Gastroesophageal sphincter (tissue), 4 donors: ENCODE results near the gene PLN. TPM values are rescaled to one million over a fixed set of nuclear protein-coding genes. Genes with fewer than 3 reads are reported as not detected.

Experiments used
- ATAC-seq: fragments of 150-250 bp; one replicate; pipeline ENCODE4 v1.9.1; 2016; ENCODE audit warnings: mild to moderate bottlenecking, moderate library complexity
- H3K27ac ChIP-seq, 4 donors: fragments of 200-600 bp; sonication (generic) in 3 of 4; 1 replicate in 3 of 4; 2 replicates in 1 of 4; pipeline ENCODE4 v1.5.1; 2016 to 2019
- H3K27me3 ChIP-seq: fragments of 200-600 bp; sonication (generic); one replicate; pipeline ENCODE4 v1.5.1; 2019
- H3K36me3 ChIP-seq, 2 donors: fragments of 200-600 bp; sonication (generic); one replicate each; pipeline ENCODE4 v1.5.1; 2019; ENCODE audit warnings: control low read depth in 1 of 2
- H3K4me1 ChIP-seq, 3 donors: fragments of 200-600 bp; sonication (generic); 1 replicate in 2 of 3; 2 replicates in 1 of 3; pipeline ENCODE4 v1.5.1; 2016 to 2019; ENCODE audit warnings: control low read depth in 2 of 3
- H3K4me3 ChIP-seq, 2 donors: fragments of 200-600 bp; sonication (generic); one replicate each; pipeline ENCODE4 v1.5.1; 2019; ENCODE audit warnings: mild to moderate bottlenecking in 1 of 2, moderate library complexity in 1 of 2
- H3K9me3 ChIP-seq, 3 donors: fragments of 200-600 bp; sonication (generic); one replicate each; pipeline ENCODE4 v1.5.1; 2017 to 2019; ENCODE audit warnings: control low read depth in 2 of 3
- EP300 ChIP-seq: sonication (generic); formaldehyde crosslinking; IDR thresholded peaks from one replicate; pipeline ENCODE4 v1.6.1; 2017; ENCODE audit warnings: antibody characterized with exemption, mild to moderate bottlenecking
- POLR2A ChIP-seq, 2 donors: fragments of 450-650 bp; IDR thresholded peaks; one replicate each; pipeline ENCODE4 v1.6.1; 2017; ENCODE audit warnings: antibody characterized with exemption in 2 of 2, mild to moderate bottlenecking in 2 of 2, moderate library complexity in 1 of 2
- POLR2AphosphoS5 ChIP-seq: sonication (generic); formaldehyde crosslinking; IDR thresholded peaks from one replicate; pipeline ENCODE4 v1.6.1; 2017; ENCODE audit warnings: antibody characterized with exemption
- WGBS, 2 donors: methylation state at CpG; one replicate each; pipeline ENCODE4 v1.1.5; 2018; ENCODE audit warnings: low coverage in 1 of 2; 5-methylcytosine and 5-hydroxymethylcytosine counted together
- total RNA-seq, 4 donors: library from RNA; depleted of rRNA; stranded (reverse); fragments of >200 nt; gene quantifications; one replicate each; pipeline ENCODE4 v1.1.0, GENCODE V29; 2016
- TF ChIP-seq, protein P1 (sequence below), 4 experiments: fragments of 200-600 bp in 2 of 4; fragments of 450-650 bp in 2 of 4; sonication (generic) in 1 of 4; IDR thresholded peaks; one replicate each; pipeline ENCODE4 v1.5.1; 2017 to 2019; ENCODE audit warnings: antibody characterized with exemption in 4 of 4, mild to moderate bottlenecking in 2 of 4, moderate library complexity in 2 of 4

PLN gene
- total RNA-seq, 4 donors from 2014 or later, result 318 to 555 (median 484) TPM

DNA sequence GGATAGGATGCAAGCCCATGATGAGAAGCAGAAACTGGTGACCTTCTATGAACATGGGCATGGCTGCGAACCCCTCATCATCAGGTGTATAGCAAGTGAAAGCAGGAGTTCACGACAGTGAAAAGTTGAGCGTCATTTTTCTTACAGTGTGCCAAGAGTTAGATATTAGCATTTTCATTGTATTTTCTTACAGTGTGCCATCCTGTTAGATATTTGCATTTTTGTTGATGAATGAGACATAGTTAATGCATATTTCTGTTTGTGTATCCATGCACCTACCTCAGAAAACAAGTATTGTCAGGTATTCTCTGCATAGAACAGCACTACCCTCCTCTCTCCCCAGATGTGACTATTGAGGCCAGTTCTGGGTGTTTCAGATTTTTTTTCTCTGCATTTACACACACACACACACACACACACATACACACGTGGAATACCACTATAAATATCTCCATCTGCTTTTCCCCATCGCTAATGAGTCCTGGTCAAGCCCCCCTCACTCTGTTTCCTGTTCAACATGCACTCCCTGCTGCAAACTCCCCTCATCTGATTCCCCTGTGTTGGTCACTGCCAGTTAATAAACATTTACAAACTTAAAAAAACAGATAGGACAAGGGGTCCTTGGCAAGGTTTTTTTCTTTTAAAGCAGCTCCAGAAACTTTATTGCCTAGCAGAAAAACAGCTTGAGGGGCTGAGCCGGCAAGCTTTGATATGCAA, 41.7 kb downstream of the PLN start:
- no peaks in the 10 kb centered on the region for H3K27me3 ChIP-seq
- no peak overlapping the region for H3K27ac ChIP-seq
- no peaks in the 10 kb centered on the region for H3K36me3 ChIP-seq
- H3K4me1 ChIP-seq, result peaks cover 0 to 22% (median 0%) of the 10 kb centered on the region in 3 donors
- ATAC-seq, result no peak
- TF ChIP-seq POLR2A (IDR thresholded peaks at IDR 0.05) (no peak), POLR2AphosphoS5 (no peak), EP300 (no peak)
- TF ChIP-seq, protein P1, sequence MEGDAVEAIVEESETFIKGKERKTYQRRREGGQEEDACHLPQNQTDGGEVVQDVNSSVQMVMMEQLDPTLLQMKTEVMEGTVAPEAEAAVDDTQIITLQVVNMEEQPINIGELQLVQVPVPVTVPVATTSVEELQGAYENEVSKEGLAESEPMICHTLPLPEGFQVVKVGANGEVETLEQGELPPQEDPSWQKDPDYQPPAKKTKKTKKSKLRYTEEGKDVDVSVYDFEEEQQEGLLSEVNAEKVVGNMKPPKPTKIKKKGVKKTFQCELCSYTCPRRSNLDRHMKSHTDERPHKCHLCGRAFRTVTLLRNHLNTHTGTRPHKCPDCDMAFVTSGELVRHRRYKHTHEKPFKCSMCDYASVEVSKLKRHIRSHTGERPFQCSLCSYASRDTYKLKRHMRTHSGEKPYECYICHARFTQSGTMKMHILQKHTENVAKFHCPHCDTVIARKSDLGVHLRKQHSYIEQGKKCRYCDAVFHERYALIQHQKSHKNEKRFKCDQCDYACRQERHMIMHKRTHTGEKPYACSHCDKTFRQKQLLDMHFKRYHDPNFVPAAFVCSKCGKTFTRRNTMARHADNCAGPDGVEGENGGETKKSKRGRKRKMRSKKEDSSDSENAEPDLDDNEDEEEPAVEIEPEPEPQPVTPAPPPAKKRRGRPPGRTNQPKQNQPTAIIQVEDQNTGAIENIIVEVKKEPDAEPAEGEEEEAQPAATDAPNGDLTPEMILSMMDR (IDR thresholded peaks at IDR 0.05), result no peak
- no peaks in the 10 kb centered on the region for H3K9me3 ChIP-seq
- H3K4me3 ChIP-seq, result no peak overlapping the region
- WGBS, 2 donors, result 50 to 66% methylated on average over 5 to 6 of the region's 6 CpGs

DNA sequence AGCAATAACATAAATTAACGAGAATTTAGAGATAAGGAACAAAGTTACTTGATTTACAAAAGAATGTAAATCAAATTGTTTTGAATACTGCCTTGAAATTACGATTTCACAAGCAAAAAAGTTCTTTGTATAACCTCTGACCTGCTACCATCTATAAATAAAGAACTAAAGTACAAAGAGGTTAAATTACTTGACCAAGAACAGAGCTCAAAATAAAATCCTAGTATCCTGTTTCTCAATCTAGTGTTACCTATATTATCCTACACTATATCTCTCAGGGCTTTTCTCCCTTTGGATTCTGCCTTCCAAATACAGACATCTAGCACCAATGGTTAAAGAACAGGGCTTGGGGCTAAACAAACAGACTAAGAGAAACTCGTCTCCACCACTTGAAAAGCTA, 43.8 kb downstream of the PLN start:
- WGBS, 2 donors, result 68 to 71% methylated on average over 3 of the region's 3 CpGs

DNA sequence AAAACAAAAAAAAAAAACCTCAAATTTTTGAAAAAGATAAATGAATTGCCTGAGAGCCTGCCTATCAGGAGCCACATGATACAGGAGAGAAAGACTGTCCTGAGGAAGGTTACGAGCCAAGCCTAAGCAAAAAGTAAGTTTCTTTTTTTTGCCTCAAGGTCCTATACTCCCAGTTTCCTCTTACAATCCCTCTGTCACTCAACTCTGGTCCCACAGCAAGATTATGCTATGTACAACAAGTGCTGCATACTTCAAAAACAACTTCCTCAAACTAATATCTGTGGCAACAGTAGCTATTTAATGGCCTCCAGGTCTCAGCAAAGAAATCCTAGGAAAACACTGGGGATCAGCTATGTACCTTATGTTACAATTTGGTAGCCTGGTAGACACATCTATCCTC, 46.8 kb downstream of the PLN start:
- peaks cover 0 to 21% (median 0%) of the 10 kb centered on the region in 3 donors for H3K4me1 ChIP-seq
- no peaks in the 10 kb centered on the region for H3K27me3 ChIP-seq
- no peak overlapping the region for H3K27ac ChIP-seq
- ATAC-seq, result no peak
- TF ChIP-seq EP300, result no peak
- no peak for TF ChIP-seq POLR2AphosphoS5
- TF ChIP-seq, protein P1 (IDR thresholded peaks at IDR 0.05), result no peak
- TF ChIP-seq POLR2A (IDR thresholded peaks at IDR 0.05), result no peak
- H3K9me3 ChIP-seq, result no peaks in the 10 kb centered on the region
- WGBS, 2 donors, result 86 to 90% methylated on average over 1 of the region's 1 CpG
- H3K36me3 ChIP-seq, result no peaks in the 10 kb centered on the region
- H3K4me3 ChIP-seq, result no peak overlapping the region

More for the DNA sequence above, 43.8 kb downstream of the PLN start:
- TF ChIP-seq POLR2A (IDR thresholded peaks at IDR 0.05) (no peak), EP300 (no peak), POLR2AphosphoS5 (no peak)
- TF ChIP-seq, protein P1 (IDR thresholded peaks at IDR 0.05), result no peak
- peaks cover 0 to 22% (median 0%) of the 10 kb centered on the region in 3 donors for H3K4me1 ChIP-seq
- ATAC-seq, result no peak
- H3K9me3 ChIP-seq, result no peaks in the 10 kb centered on the region
- no peak overlapping the region for H3K27ac ChIP-seq
- H3K4me3 ChIP-seq, result no peak overlapping the region
- no peaks in the 10 kb centered on the region for H3K36me3 ChIP-seq
- H3K27me3 ChIP-seq, result no peaks in the 10 kb centered on the region

DNA sequence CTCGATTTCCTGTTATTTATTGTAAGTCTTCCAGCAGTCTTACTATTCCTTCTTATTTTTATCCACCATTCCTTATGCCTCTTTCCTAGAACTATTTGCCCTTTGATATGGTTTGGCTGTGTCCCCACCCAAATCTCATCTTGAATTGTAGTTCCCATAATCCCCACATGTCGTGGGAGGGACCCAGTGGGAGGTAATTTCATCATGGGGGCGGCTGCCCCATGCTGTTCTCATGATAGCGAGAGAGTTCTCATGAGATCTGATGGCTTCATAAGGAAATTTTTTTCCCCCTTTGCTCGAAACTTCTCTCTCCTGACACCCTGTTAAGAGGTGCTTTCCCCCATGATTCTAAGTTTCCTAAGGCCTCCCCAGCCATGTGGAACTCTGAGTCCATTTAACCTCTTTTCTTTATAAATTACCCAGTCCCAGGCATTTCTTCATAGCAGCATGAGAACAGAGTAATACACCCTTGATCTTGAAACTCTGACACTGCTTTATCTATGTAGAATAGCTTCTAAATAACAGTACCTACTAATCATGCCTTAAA, 48.8 kb downstream of the PLN start:
- no peak for ATAC-seq
- no peaks in the 10 kb centered on the region for H3K27me3 ChIP-seq
- H3K27ac ChIP-seq, result no peak overlapping the region
- no peak overlapping the region for H3K4me3 ChIP-seq
- H3K9me3 ChIP-seq, result no peaks in the 10 kb centered on the region
- H3K36me3 ChIP-seq, result no peaks in the 10 kb centered on the region
- TF ChIP-seq POLR2AphosphoS5 (no peak), EP300 (no peak), POLR2A (IDR thresholded peaks at IDR 0.05) (no peak)
- TF ChIP-seq, protein P1 (IDR thresholded peaks at IDR 0.05), result no peak
- H3K4me1 ChIP-seq, result peaks cover 0 to 12% (median 0%) of the 10 kb centered on the region in 3 donors
- WGBS, 2 donors, result 86 to 100% methylated on average over 4 of the region's 5 CpGs

DNA sequence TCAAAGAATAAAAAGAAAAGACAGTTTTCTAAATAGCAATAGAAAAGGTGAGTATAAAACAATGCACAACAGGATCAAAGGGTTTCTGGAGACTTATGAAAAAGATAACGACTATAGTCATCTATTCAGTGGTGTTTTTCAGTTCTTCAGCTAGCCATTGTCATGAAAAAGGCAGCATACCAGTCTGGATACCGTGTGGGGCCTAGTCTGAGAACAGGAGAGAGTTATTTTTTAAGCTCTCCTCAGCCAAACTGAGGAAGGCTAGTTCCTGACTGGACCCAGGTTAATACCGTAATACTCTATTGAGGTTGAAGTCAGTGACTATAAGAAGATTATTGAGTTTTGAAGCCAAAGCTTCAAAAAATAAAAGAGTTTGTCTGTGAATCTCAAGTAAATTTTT, 49.5 kb downstream of the PLN start:
- Histone ChIP-seq H3K4me1 (peaks cover 0 to 12% (median 0%) of the 10 kb centered on the region in 3 donors), H3K4me3 (no peak overlapping the region), H3K36me3 (no peaks in the 10 kb centered on the region), H3K27ac (no peak overlapping the region), H3K9me3 (no peaks in the 10 kb centered on the region), H3K27me3 (no peaks in the 10 kb centered on the region)
- WGBS, 2 donors, result 39 to 47% methylated on average over 2 to 3 of the region's 3 CpGs
- TF ChIP-seq EP300, result no peak
- TF ChIP-seq POLR2AphosphoS5, result no peak
- TF ChIP-seq, protein P1 (IDR thresholded peaks at IDR 0.05), result no peak
- no peak for TF ChIP-seq POLR2A (IDR thresholded peaks at IDR 0.05)
- ATAC-seq, result no peak
